Measurements from ENCODE around the gene TGFBR3. TPM values are rescaled to one million over a fixed set of nuclear protein-coding genes. Genes with fewer than 3 reads are reported as not detected.

Gene TGFBR3
- total and polyA plus RNA-seq, 2 of the 8 experiments (the other 6 are each of a cell fraction or from before 2014, with no cell fraction given), result 2.0 to 6.1 TPM

DNA sequence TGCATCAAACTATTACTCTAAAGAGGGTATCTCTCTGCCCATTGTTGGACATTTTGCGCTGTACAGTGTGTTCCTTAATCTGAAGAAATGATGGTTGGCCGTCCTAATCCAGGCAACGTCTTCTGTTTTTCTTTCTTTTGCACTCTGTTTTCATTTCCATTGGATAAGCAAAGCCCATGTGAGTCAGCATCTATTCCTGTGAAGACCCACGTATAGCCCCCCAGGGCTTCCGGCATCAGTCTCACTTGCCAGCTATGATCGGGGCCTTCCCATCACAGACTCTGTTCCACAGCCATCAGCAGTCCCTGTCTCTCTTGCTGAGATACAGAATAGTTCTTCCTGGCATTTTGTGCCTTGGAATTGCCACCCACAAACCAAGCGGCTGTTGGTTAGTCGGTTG lies 34.0 kb upstream of the TGFBR3 start (continued):
- TF ChIP-seq, protein P1, sequence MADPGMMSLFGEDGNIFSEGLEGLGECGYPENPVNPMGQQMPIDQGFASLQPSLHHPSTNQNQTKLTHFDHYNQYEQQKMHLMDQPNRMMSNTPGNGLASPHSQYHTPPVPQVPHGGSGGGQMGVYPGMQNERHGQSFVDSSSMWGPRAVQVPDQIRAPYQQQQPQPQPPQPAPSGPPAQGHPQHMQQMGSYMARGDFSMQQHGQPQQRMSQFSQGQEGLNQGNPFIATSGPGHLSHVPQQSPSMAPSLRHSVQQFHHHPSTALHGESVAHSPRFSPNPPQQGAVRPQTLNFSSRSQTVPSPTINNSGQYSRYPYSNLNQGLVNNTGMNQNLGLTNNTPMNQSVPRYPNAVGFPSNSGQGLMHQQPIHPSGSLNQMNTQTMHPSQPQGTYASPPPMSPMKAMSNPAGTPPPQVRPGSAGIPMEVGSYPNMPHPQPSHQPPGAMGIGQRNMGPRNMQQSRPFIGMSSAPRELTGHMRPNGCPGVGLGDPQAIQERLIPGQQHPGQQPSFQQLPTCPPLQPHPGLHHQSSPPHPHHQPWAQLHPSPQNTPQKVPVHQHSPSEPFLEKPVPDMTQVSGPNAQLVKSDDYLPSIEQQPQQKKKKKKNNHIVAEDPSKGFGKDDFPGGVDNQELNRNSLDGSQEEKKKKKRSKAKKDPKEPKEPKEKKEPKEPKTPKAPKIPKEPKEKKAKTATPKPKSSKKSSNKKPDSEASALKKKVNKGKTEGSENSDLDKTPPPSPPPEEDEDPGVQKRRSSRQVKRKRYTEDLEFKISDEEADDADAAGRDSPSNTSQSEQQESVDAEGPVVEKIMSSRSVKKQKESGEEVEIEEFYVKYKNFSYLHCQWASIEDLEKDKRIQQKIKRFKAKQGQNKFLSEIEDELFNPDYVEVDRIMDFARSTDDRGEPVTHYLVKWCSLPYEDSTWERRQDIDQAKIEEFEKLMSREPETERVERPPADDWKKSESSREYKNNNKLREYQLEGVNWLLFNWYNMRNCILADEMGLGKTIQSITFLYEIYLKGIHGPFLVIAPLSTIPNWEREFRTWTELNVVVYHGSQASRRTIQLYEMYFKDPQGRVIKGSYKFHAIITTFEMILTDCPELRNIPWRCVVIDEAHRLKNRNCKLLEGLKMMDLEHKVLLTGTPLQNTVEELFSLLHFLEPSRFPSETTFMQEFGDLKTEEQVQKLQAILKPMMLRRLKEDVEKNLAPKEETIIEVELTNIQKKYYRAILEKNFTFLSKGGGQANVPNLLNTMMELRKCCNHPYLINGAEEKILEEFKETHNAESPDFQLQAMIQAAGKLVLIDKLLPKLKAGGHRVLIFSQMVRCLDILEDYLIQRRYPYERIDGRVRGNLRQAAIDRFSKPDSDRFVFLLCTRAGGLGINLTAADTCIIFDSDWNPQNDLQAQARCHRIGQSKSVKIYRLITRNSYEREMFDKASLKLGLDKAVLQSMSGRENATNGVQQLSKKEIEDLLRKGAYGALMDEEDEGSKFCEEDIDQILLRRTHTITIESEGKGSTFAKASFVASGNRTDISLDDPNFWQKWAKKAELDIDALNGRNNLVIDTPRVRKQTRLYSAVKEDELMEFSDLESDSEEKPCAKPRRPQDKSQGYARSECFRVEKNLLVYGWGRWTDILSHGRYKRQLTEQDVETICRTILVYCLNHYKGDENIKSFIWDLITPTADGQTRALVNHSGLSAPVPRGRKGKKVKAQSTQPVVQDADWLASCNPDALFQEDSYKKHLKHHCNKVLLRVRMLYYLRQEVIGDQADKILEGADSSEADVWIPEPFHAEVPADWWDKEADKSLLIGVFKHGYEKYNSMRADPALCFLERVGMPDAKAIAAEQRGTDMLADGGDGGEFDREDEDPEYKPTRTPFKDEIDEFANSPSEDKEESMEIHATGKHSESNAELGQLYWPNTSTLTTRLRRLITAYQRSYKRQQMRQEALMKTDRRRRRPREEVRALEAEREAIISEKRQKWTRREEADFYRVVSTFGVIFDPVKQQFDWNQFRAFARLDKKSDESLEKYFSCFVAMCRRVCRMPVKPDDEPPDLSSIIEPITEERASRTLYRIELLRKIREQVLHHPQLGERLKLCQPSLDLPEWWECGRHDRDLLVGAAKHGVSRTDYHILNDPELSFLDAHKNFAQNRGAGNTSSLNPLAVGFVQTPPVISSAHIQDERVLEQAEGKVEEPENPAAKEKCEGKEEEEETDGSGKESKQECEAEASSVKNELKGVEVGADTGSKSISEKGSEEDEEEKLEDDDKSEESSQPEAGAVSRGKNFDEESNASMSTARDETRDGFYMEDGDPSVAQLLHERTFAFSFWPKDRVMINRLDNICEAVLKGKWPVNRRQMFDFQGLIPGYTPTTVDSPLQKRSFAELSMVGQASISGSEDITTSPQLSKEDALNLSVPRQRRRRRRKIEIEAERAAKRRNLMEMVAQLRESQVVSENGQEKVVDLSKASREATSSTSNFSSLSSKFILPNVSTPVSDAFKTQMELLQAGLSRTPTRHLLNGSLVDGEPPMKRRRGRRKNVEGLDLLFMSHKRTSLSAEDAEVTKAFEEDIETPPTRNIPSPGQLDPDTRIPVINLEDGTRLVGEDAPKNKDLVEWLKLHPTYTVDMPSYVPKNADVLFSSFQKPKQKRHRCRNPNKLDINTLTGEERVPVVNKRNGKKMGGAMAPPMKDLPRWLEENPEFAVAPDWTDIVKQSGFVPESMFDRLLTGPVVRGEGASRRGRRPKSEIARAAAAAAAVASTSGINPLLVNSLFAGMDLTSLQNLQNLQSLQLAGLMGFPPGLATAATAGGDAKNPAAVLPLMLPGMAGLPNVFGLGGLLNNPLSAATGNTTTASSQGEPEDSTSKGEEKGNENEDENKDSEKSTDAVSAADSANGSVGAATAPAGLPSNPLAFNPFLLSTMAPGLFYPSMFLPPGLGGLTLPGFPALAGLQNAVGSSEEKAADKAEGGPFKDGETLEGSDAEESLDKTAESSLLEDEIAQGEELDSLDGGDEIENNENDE (IDR thresholded peaks at IDR 0.05; ENCODE audit: insufficient replicate concordance, low read length), result no peak
- TF ChIP-seq SUZ12 (IDR thresholded peaks at IDR 0.05; ENCODE audit: low read length) (no peak), TBP (IDR thresholded peaks at IDR 0.05; ENCODE audit: low read depth, low read length) (no peak), POLR2A (IDR thresholded peaks at IDR 0.05; ENCODE audit: control extremely low read depth in 1 of 2, low read depth in 2 of 2, low read length in 2 of 2) (no peak)

Measured in H1 (cell line).